ENCODE results near the gene NDUFB8.
A peak's percentile ranks its signal among the peaks of the same experiment; 100 is the strongest.

NDUFB8 gene

GRCh38 chr10:100535715-100536353, 6.2 kb upstream of the NDUFB8 start, which contains the start of gene HIF1AN:
Gene HIF1AN, plus strand, starts transcription at chr10:100535943. Its CDS starts 16 bp downstream, at chr10:100535959.
- DNase-seq: peak; percentile 84 to 90

DNA sequence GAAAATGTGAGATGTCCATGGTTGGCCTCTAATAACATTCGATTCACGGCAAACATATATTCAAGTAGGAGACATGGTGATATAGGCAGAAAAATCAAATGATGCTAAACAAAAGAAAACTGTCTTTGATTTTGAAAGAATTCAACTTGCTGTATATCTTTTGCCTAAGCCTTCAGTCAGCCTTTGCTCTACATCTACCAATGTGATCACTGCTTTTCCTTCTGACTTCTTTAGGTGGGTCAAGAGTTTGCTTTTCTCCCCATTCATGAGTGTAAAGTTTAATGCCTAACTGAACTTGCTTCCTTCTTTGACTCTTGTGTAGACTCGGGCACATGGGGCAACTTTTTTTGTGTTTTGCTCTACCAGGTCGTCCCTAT, 5.7 kb upstream of the NDUFB8 start:
- DNase-seq: no peak

DNA sequence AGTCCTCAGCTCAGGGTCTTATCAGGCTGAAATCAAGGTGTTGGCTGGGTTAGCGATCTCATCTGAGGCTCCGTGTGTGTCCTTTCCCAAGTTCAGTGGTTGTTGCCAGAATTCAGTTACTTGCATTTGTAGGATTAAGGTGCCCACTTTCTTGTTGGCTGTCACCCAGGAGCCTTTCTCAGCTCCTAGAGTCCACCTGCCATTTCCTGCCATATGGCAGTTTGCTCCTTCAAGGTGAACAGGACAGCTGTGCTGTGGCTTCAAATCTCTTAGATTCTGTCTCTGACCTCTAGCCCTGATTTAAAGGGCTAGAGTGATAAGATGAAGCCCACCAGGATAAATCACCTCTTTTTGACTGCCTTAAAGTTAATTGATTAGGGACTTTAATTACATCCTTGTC, 5.1 kb upstream of the NDUFB8 start:
- DNase-seq: no peak

DNA sequence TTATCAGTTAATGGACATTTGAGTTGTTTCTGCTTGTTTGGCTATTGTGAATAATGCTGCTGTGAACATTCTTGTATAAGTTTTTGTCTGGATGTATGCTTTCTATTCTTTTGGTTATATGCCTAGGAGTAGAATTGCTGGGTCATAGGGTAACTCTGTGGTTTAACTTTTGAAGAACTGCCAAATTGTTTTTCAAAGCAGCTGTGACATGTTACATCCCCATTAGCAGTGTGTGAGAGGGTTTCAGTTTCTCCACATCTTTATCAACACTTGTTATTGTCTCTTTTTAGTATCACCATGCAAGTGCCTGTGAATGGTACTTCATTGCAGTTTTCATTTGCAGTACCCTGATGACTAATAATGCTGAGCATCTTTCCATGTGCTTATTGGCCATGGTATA, 2.1 kb upstream of the NDUFB8 start:
- no peak for DNase-seq

- peak in 1 of 2 donors; percentile 28 for DNase-seq
Measured at GRCh38 chr10:100528921-100529474, 673 bp downstream of the NDUFB8 start.

DNA sequence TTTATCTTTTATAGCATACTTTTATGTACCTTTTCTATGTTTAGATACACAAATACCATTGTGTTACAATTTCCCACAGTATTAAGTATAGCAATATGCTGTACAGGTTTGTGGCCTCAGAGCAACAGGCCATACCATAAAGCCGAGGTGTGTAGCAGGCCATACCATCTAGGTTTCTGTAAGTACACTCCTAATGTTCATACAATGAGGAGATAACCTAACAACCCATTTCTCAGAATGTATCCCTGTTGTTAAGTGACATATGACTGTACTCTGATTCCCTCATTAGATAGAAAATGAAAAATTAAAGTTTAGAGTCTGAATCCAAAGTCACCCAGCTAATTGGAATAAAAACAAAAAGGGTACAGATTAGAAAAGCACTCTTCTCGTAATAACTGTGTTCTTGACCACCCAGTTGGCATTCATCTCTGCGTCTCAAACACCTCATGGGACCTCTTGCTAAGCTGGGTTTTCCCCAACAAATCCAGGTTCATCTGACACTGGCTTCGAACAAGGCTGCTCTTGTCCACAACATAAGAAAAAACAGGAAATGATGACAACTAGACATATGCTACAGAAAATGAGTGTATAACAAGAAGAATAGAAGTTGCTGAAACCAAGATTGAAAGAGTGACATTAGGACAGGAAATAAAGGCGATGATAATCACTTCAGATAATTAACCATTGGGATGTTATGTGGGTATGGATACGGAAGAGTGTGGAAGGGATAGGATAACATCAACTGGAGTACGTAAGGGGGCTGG, 1.4 kb downstream of the NDUFB8 start:
- no peak for DNase-seq

DNA sequence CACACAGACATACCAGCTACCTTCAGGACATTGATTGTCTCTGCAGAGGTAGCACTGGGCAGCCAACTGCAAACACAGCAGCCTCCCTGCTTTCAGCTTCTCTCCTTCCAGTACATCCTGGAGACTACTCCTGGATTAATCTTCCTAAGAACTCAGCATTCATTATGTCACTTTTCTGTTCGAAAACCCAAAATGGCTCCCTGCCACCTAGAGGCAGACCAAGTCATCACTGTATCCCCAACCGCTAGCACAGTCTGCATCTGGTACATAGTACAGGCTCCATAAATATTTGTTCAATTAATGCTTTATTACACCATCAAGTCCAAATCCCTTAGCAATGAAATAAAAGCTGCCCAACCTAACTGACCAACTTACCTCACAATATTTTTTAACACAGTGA, 5.0 kb downstream of the NDUFB8 start:
- no peak for DNase-seq

DNA sequence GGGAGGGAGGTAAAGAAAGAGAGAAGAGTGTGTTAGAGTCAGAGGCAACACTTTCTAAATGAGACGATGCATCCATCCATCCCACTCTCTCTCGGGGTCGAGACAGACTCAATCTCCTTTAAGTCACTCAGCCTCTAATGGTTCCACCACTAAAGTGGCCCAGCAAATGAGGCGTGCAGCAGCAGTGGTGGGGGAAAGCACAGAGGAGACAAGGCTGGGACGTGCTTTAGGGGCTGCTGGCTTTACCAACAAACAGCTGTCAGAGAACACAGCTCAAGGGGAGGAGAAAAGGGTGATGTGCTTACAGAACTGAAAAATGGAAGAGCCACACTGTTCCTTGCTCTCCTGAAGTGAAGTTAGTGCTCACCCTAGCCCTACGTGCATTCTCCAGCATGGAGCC, 5.5 kb downstream of the NDUFB8 start:
- no peak for DNase-seq

GRCh38 chr10:100522945-100523344, 6.7 kb downstream of the NDUFB8 start:
- no peak for DNase-seq

DNA sequence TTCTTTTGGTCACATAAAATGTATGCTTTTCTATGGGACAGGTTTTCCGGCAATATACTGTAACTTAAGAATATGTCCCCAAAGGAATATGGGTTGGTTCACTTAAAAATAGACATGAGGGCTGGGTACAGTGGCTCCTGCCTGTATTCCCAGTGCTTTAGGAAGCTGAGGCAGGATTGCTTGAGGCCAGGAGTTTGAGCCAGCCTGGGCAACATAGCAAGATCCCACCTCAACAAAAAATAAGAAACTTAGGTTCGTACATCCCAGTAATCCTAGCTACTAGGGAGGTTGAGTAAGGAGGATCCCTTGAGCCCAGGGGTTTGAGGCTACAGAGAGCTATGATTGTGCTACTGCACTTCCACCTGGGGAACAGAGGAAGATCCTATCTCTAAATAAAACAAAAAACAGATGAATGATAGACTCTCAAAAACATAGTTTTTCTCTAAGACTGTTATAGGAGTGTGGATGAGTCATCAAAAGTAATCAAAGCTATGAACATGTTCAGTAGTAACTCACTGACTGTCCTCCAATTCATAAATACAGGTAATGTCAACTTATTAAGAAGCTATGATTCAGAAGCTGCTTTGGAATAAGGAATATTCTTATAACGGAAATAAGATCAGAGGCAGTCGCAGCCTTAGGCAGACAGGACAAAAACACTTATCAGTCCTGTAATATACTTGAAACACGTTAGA, 7.4 kb downstream of the NDUFB8 start:
- no peak for DNase-seq

DNA sequence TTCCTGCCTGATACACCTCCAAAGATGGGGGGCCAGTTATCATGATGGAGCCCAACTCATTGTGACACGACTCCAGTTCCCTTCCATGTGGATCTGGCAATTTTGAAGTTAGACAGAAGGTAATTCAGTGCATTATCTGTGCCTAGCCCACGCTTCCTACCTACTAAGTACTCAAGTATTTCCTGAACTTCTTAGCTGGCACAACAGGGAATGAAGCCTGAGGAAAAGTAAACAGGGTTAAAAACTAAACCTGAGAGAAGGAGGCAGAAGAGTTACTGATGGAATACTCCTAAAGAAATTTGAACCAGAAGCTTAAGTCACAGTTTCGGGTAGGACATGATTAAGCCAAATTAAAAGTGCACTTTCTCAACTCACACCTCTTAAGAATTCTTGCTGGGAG, 8.9 kb downstream of the NDUFB8 start:
- no peak for DNase-seq

DNA sequence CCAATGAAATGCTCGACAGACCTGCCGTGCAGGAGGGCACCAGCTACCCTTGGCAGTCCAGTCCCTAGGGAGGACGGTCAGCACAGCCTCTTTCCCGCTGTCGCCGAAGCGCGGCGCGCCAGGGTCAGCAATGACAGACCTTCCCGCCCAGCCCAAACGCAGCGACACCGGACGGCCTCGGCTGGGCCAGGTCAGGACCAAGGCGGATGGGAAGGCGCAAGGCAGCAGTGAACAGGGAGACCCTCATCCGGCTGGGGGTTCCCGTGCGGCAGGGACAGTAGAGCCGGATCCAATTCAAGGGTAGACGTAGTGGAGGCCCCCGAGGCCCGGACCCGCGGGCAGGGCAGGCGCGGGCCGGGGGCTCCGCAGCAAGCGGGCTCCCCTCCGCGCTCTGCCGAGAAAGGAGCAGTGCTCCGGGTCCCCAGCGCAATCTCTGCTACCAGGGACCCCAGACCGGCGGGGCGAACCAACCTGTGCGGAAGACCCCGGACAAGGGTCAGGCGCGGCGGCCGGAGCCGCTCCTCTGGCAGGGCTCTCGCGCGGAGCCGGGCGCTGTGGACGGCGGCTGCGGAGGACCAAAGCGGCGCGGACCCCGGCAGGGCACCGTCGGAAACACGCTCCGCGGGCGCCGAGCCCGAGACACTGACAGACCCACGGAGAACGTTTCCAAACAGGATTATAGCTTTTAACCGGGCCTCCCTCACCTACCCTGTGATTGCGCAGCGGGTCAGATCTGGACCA, 10.2 kb downstream of the NDUFB8 start, which contains the start of gene SEC31B:
SEC31B (minus strand) TSS at position 551 of the 741 bp plus-strand sequence. CDS start 2,909 bp downstream, outside the sequence.
- no peak for DNase-seq

GRCh38 chr10:100518761-100519241, 10.9 kb downstream of the NDUFB8 start:
- peak; percentile 66 to 77 for DNase-seq

GRCh38 chr10:100516847-100517246, 12.8 kb downstream of the NDUFB8 start:
- no peak for DNase-seq

GRCh38 chr10:100515612-100516011, 14.1 kb downstream of the NDUFB8 start:
- DNase-seq: no peak

DNA sequence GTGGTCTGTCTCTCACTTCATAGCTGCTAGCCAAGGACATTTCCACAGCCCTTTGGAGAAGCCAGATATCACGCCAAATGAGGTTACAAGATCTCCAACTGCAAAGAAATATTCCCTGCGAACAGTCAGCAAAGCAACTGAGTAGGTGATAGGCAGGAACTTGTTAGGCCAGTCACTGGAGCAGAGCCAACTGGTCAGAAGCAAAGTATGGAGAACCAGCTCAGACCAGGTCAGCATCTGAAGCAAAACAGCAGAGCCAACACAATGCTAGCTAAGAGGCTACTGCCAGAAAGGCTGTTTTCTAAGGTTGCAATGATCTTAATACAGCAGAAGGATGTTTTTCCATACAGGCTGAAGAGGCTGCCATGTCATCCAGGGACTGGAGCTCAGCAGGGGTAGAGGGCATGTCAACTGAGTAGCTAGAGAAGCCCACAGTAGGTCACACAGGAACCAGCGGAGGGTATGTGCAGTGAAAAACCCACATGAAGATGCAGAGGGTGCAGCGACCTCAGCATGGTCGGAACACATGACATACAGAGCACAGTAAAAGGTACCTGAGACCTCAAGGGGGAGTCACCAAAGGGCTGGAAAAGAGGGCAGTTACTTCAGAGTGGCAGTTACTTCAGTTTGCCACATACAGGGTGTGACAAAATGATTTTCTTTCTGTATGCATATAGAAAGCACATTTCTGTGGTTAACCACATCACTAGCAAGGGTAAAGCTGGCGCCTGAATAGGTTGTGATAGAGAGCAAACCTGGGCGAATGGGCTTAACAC, 18.9 kb downstream of the NDUFB8 start:
- peak; percentile 57 for DNase-seq

- peak; percentile 40 to 50 for DNase-seq
Measured at GRCh38 chr10:100509241-100509840, 20.3 kb downstream of the NDUFB8 start.

- DNase-seq: peak; percentile 13 to 44
Measured at GRCh38 chr10:100508691-100509150, 20.9 kb downstream of the NDUFB8 start.

DNA sequence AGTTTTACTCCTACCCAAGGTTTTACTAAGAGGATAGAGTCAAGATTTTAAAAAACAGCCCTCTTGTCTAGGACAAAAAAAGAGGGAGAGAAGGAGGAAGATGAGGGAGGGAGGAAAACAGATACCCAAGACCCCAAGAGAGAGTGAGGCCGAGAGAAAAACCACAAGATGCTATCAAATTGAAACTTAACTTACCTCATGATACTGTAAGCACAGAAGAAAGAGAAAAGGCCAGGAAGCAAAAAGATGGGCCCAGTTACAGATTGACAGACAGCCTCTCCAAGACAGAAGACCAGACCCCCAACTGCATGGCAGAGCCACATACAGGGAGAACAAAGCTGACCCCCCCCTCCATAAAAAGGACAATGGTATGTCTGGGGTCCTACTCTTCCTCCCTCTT, 21.4 kb downstream of the NDUFB8 start:
- DNase-seq: no peak

- DNase-seq: no peak
Measured at GRCh38 chr10:100507357-100507732, 22.3 kb downstream of the NDUFB8 start.

All from stimulated activated CD4-positive, alpha-beta T cell treated with anti-CD3 and anti-CD28 coated beads, Interleukin-2, amount 100 ng/mL, for 24 hours (primary cell).